OCI-LY7 (cell line): ENCODE data around the gene IQSEC1.
A peak's percentile ranks its signal among the peaks of the same experiment; 100 is the strongest.

Experiments
- EZH2phosphoT487 ChIP-seq: fragments of 200-600 bp; sonication (generic); IDR thresholded peaks from 2 replicates; pipeline ENCODE4 v1.6.1; 2018; ENCODE audit warnings: low read depth, borderline replicate concordance, mild to moderate bottlenecking, mixed run types, antibody characterized with exemption, low read length, moderate library complexity, mixed read lengths
- TF ChIP-seq, protein P1 (sequence below): fragments of 200-600 bp; sonication (generic); conservative IDR thresholded peaks from 2 replicates; pipeline ENCODE4 v1.5.1; 2014; ENCODE audit warnings: mild to moderate bottlenecking, antibody characterized with exemption, low read length, moderate library complexity, mixed read lengths

DNA sequence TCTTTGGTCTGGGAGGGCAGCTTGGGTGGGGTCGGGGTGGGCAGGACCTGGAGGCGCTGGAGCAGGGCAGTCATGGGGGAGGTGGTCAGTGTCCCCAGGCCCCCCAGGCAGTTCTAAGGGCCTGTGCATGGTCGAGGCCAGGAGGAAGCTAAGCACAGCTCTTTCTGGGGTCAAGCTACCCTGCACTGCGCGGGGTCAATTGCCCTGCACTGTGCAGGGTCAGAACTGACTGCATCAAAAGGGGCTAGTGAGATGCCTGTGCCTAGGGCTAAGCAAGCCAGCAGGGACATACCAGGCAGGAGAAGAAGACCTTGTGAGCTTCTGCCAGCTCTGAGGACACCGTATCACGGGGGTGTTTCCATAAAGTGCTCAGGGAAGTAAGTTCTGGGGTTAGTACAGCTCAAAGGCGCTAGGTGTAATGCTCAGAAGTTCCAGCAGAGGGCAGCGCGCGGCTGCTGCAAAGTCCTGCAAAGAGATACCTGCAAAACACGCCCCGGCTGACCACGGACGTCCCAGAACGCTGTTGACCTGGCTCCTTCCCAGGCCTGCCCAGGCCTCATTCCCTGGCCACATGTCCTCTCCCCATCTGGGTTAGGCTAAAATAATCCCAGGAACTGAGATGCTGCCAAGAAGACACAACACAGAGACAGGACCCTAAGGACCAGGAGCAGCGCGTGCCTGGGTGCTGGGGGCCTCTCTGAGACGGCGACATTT, 18.8 kb upstream of the IQSEC1 start:
- TF ChIP-seq, protein P1, sequence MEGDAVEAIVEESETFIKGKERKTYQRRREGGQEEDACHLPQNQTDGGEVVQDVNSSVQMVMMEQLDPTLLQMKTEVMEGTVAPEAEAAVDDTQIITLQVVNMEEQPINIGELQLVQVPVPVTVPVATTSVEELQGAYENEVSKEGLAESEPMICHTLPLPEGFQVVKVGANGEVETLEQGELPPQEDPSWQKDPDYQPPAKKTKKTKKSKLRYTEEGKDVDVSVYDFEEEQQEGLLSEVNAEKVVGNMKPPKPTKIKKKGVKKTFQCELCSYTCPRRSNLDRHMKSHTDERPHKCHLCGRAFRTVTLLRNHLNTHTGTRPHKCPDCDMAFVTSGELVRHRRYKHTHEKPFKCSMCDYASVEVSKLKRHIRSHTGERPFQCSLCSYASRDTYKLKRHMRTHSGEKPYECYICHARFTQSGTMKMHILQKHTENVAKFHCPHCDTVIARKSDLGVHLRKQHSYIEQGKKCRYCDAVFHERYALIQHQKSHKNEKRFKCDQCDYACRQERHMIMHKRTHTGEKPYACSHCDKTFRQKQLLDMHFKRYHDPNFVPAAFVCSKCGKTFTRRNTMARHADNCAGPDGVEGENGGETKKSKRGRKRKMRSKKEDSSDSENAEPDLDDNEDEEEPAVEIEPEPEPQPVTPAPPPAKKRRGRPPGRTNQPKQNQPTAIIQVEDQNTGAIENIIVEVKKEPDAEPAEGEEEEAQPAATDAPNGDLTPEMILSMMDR: peak; percentile 91
- no peak for TF ChIP-seq EZH2phosphoT487
